OCI-M2 (cell line): Measurements from ENCODE around the gene DSCAM.
A peak's percentile ranks its signal among the peaks of the same experiment; 100 is the strongest.

Source experiments
- DNase-seq: peaks from one replicate; lab custom pipeline; 2025; ENCODE audit not compliant: unreplicated experiment; lab: John Stamatoyannopoulos, UW

Gene DSCAM

GRCh38 chr21:40152476-40152875 is 694.5 kb downstream of the DSCAM start:
- no peak for DNase-seq

- no peak for DNase-seq
These were observed 695.3 kb downstream of the DSCAM start for GRCh38 chr21:40151611-40152010.

- DNase-seq, result no peak
These were observed 700.6 kb downstream of the DSCAM start for GRCh38 chr21:40146216-40146837.

- peak; percentile 26 for DNase-seq
These were observed 703.0 kb downstream of the DSCAM start for GRCh38 chr21:40143822-40144525.

GRCh38 chr21:40141621-40142020 is 705.3 kb downstream of the DSCAM start:
- no peak for DNase-seq

- DNase-seq, result no peak
These were observed 706.3 kb downstream of the DSCAM start for GRCh38 chr21:40140675-40141074.

GRCh38 chr21:40139636-40140035 is 707.3 kb downstream of the DSCAM start:
- no peak for DNase-seq

GRCh38 chr21:40136571-40136970 is 710.4 kb downstream of the DSCAM start:
- DNase-seq, result no peak

GRCh38 chr21:40134731-40135492 is 712.0 kb downstream of the DSCAM start:
- DNase-seq, result no peak

GRCh38 chr21:40130476-40130875 is 716.5 kb downstream of the DSCAM start:
- DNase-seq, result no peak

GRCh38 chr21:40129809-40130208 is 717.1 kb downstream of the DSCAM start:
- no peak for DNase-seq

- DNase-seq, result no peak
These were observed 718.1 kb downstream of the DSCAM start for GRCh38 chr21:40128891-40129290.

- no peak for DNase-seq
These were observed 725.9 kb downstream of the DSCAM start for GRCh38 chr21:40120940-40121575.

GRCh38 chr21:40118527-40118926 is 728.4 kb downstream of the DSCAM start:
- DNase-seq, result no peak

GRCh38 chr21:40117236-40117635 is 729.7 kb downstream of the DSCAM start:
- DNase-seq, result no peak

GRCh38 chr21:40115775-40116174 is 731.2 kb downstream of the DSCAM start:
- DNase-seq, result no peak

- no peak for DNase-seq
These were observed 744.3 kb downstream of the DSCAM start for GRCh38 chr21:40102682-40103081.

- DNase-seq, result no peak
These were observed 747.1 kb downstream of the DSCAM start for GRCh38 chr21:40099809-40100208.

GRCh38 chr21:40095477-40095876 is 751.5 kb downstream of the DSCAM start:
- DNase-seq, result no peak

- DNase-seq, result no peak
These were observed 766.6 kb downstream of the DSCAM start for GRCh38 chr21:40080385-40080784.

- DNase-seq, result no peak
These were observed 772.2 kb downstream of the DSCAM start for GRCh38 chr21:40074710-40075109.

GRCh38 chr21:40074198-40074597 is 772.8 kb downstream of the DSCAM start:
- DNase-seq, result no peak
